WERI-Rb-1 (cell line): ENCODE measurements around the gene TTI1.

ENCODE experiments used
- DNase-seq: peaks from one replicate; pipeline ENCODE4 v3.0.0-alpha.2; 2020
- H3K27ac ChIP-seq: fragments of 250-450 bp; sonication (Bioruptor Pico); 2 replicates; pipeline ENCODE4 v1.5.1; 2020; ENCODE audit warnings: mild to moderate bottlenecking, moderate library complexity
- H3K27me3 ChIP-seq: fragments of 250-450 bp; sonication (Bioruptor Pico); 2 replicates; pipeline ENCODE4 v1.5.1; 2021; ENCODE audit warnings: mild to moderate bottlenecking, low read depth, moderate library complexity; ENCODE audit not compliant: insufficient read depth, severe bottlenecking
- H3K36me3 ChIP-seq: fragments of 250-450 bp; sonication (Bioruptor Pico); 2 replicates; pipeline ENCODE4 v1.5.1; 2020; ENCODE audit warnings: mild to moderate bottlenecking, moderate library complexity
- H3K4me3 ChIP-seq: 2 replicates; pipeline ENCODE4 v1.5.1; 2011; ENCODE audit warnings: low read depth, mild to moderate bottlenecking, control low read depth, low read length
- H3K9me3 ChIP-seq: fragments of 250-450 bp; sonication (Bioruptor Pico); 2 replicates; pipeline ENCODE4 v1.5.1; 2021; ENCODE audit warnings: mild to moderate bottlenecking, moderate library complexity; ENCODE audit not compliant: severe bottlenecking
- CTCF ChIP-seq: IDR thresholded peaks from 2 replicates; pipeline ENCODE4 v1.5.1; 2011; ENCODE audit warnings: low read depth, mild to moderate bottlenecking, control low read depth, inconsistent platforms, low read length

The TTI1 gene

GRCh38 chr20:37994512-37994911 is 38.7 kb downstream of the TTI1 start:
- Histone ChIP-seq H3K27me3 (no peaks in the 10 kb centered on the region), H3K9me3 (no peaks in the 10 kb centered on the region), H3K4me3 (no peak overlapping the region), H3K27ac (no peak overlapping the region), H3K36me3 (peaks cover 67% of the 10 kb centered on the region)
- no peak for DNase-seq
- no peak for TF ChIP-seq CTCF

DNA sequence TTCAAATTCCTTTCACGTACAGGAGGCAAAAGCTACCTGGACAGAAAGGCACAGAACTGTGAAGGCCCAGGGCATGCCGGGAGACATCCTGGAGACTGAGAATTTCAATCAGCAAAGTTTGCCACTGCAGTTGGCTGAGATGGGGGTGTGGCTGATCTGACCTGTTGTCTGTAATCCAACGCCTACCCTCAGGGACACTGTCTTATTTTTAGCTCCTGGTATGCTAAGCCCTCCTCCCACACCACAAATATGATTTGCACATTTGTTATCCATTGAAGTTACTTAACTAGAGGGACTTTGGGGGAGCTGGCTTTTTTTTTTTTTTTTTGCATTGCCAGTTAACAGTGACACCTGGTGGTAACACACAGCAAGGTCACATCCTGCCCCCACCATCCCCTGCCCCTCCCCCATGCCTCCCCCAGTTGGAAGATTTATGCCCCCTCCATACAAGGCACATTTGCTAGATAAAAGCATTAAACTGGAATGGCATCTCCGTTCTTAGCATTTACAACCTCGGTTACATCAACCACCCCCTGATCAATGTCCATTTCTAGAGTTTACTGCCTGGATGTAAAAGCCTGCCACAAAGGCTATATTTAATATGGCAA is 40.4 kb downstream of the TTI1 start:
- H3K27ac ChIP-seq = peak overlapping the region; percentile 71
- no peaks in the 10 kb centered on the region for H3K9me3 ChIP-seq
- DNase-seq = peak; percentile 55
- no peaks in the 10 kb centered on the region for H3K27me3 ChIP-seq
- H3K4me3 ChIP-seq = no peak overlapping the region
- peaks cover 64% of the 10 kb centered on the region for H3K36me3 ChIP-seq
- peak; percentile 55 for TF ChIP-seq CTCF

GRCh38 chr20:37991908-37992307 is 41.3 kb downstream of the TTI1 start:
- Histone ChIP-seq H3K4me3 (no peak overlapping the region), H3K27ac (peak overlapping the region; percentile 71), H3K27me3 (no peaks in the 10 kb centered on the region), H3K36me3 (peaks cover 57% of the 10 kb centered on the region), H3K9me3 (no peaks in the 10 kb centered on the region)
- no peak for TF ChIP-seq CTCF
- peak; percentile 44 for DNase-seq

GRCh38 chr20:37991157-37991866 is 41.9 kb downstream of the TTI1 start:
- peaks cover 55% of the 10 kb centered on the region for H3K36me3 ChIP-seq
- no peak overlapping the region for H3K4me3 ChIP-seq
- peak overlapping the region; percentile 71 for H3K27ac ChIP-seq
- H3K27me3 ChIP-seq = no peaks in the 10 kb centered on the region
- H3K9me3 ChIP-seq = no peaks in the 10 kb centered on the region
- TF ChIP-seq CTCF = no peak
- peak; percentile 61 for DNase-seq

- Histone ChIP-seq H3K4me3 (no peak overlapping the region), H3K9me3 (no peaks in the 10 kb centered on the region), H3K27me3 (no peaks in the 10 kb centered on the region), H3K27ac (peak overlapping the region; percentile 71), H3K36me3 (peaks cover 55% of the 10 kb centered on the region)
- no peak for TF ChIP-seq CTCF
- DNase-seq = peak; percentile 40
Measured at GRCh38 chr20:37990571-37991151, 42.6 kb downstream of the TTI1 start.
